H1 (cell line): ENCODE data around the gene AGBL4. TPM values are rescaled to one million over a fixed set of nuclear protein-coding genes. Genes with fewer than 3 reads are reported as not detected.

ENCODE experiments used
- POU5F1 ChIP-seq: IDR thresholded peaks from 2 replicates; pipeline ENCODE4 v1.6.1; 2011; ENCODE audit warnings: low read depth, mild to moderate bottlenecking, low read length, moderate library complexity
- SUZ12 ChIP-seq: fragments of 200-600 bp; sonication (generic); IDR thresholded peaks from 2 replicates; pipeline ENCODE4 v1.6.1; 2012; ENCODE audit warnings: mild to moderate bottlenecking, inconsistent platforms, low read length, moderate library complexity, mixed read lengths
- YY1 ChIP-seq: IDR thresholded peaks from 2 replicates; pipeline ENCODE4 v1.6.1; 2011; ENCODE audit warnings: low read depth, mild to moderate bottlenecking, low read length
- polyA plus RNA-seq, 7 experiments: library from polyadenylated mRNA; depleted of rRNA in 3 of 7; stranded (reverse) in 5 of 7; unstranded in 2 of 7; fragments of >200 nt in 5 of 7; fragments of 200-250 nt in 2 of 7; gene quantifications; 1 replicate in 5 of 7; 2 replicates in 1 of 7; 4 replicates in 1 of 7; pipeline versions ENCODE4 v1.2.1 to v1.2.3, GENCODE V29; 2011 to 2013; ENCODE audit warnings: missing spikeins in 2 of 7, mixed read lengths in 2 of 7
- total RNA-seq: library from RNA; stranded (reverse); fragmentation: NEBNext Ultra II Directional; extraction: Animal tissue kit (Norgen Biotek cat#: 25700); gene quantifications from 2 replicates; pipeline ENCODE4 v1.2.1, GENCODE V29; 2021

AGBL4 gene
- total and polyA plus RNA-seq, 2 of the 8 experiments (the other 6 are each of a cell fraction or from before 2014, with no cell fraction given), result 0.41 to 0.45 TPM

DNA sequence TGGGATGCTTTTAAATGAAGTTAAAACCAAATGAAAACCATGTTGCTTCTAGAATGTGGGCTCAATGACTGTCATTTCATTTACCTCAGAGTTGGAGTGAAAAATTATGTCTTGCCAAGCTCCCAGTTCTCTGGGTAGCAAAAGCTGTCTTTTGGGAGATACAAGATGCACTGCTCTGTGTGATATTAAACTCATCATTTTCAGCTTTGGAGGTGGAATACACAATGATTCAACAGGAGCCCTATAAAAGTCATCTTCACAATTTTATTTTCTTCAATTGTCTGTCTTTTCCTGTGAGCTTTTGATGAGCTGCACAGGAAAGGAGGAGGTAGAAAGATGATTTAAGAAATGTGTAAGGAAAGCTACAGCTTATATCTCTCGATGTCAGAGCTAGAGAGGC, 1431.4 kb downstream of the AGBL4 start (continued):
- TF ChIP-seq POU5F1, result no peak
- TF ChIP-seq YY1, result no peak
- TF ChIP-seq SUZ12, result no peak
